ENCODE measurements around the gene THEMIS.

The THEMIS gene

DNA sequence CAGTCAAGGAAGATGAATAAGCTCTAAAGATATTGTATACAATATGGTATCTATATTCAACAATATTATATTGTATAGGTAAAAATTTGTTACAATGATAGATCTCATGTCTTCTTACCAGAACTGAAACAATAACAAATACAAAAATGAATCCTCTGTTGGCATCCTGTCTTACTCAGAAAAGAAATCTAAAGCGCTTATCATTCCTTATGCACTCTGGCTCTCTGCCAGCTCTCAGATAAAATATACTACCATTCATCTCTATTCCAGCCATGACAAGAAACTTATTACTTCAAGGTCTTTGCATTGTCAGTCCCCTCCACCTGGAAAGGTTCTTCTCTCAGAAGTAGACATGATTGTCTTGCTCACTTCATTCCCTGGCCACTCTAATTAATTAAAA lies 138.6 kb downstream of the THEMIS start:
- DNase-seq (ENCODE audit: low read depth in 1 of 2, low spot score in 1 of 2), result no peak
- no peaks in the 10 kb centered on the region for H3K27me3 ChIP-seq (ENCODE audit: insufficient read depth, poor library complexity, severe bottlenecking)
- no peak overlapping the region for H3K27ac ChIP-seq (replicated peaks)
- TF ChIP-seq GABPA (IDR thresholded peaks at IDR 0.05; ENCODE audit: low read depth), result no peak
- TF ChIP-seq, protein P1, sequence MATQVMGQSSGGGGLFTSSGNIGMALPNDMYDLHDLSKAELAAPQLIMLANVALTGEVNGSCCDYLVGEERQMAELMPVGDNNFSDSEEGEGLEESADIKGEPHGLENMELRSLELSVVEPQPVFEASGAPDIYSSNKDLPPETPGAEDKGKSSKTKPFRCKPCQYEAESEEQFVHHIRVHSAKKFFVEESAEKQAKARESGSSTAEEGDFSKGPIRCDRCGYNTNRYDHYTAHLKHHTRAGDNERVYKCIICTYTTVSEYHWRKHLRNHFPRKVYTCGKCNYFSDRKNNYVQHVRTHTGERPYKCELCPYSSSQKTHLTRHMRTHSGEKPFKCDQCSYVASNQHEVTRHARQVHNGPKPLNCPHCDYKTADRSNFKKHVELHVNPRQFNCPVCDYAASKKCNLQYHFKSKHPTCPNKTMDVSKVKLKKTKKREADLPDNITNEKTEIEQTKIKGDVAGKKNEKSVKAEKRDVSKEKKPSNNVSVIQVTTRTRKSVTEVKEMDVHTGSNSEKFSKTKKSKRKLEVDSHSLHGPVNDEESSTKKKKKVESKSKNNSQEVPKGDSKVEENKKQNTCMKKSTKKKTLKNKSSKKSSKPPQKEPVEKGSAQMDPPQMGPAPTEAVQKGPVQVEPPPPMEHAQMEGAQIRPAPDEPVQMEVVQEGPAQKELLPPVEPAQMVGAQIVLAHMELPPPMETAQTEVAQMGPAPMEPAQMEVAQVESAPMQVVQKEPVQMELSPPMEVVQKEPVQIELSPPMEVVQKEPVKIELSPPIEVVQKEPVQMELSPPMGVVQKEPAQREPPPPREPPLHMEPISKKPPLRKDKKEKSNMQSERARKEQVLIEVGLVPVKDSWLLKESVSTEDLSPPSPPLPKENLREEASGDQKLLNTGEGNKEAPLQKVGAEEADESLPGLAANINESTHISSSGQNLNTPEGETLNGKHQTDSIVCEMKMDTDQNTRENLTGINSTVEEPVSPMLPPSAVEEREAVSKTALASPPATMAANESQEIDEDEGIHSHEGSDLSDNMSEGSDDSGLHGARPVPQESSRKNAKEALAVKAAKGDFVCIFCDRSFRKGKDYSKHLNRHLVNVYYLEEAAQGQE (IDR thresholded peaks at IDR 0.05; ENCODE audit: insufficient replicate concordance, low read depth), result no peak
- TF ChIP-seq, protein P2, sequence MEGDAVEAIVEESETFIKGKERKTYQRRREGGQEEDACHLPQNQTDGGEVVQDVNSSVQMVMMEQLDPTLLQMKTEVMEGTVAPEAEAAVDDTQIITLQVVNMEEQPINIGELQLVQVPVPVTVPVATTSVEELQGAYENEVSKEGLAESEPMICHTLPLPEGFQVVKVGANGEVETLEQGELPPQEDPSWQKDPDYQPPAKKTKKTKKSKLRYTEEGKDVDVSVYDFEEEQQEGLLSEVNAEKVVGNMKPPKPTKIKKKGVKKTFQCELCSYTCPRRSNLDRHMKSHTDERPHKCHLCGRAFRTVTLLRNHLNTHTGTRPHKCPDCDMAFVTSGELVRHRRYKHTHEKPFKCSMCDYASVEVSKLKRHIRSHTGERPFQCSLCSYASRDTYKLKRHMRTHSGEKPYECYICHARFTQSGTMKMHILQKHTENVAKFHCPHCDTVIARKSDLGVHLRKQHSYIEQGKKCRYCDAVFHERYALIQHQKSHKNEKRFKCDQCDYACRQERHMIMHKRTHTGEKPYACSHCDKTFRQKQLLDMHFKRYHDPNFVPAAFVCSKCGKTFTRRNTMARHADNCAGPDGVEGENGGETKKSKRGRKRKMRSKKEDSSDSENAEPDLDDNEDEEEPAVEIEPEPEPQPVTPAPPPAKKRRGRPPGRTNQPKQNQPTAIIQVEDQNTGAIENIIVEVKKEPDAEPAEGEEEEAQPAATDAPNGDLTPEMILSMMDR (IDR thresholded peaks at IDR 0.05; ENCODE audit: insufficient read depth, low read length), result no peak
- no peak for TF ChIP-seq POLR2AphosphoS5 (IDR thresholded peaks at IDR 0.05; ENCODE audit: low read depth)
- no peak for TF ChIP-seq SPI1 (IDR thresholded peaks at IDR 0.05; ENCODE audit: borderline replicate concordance, low read depth)
- H3K4me3 ChIP-seq (replicated peaks; ENCODE audit: insufficient read depth, low read length), result no peak overlapping the region

DNA sequence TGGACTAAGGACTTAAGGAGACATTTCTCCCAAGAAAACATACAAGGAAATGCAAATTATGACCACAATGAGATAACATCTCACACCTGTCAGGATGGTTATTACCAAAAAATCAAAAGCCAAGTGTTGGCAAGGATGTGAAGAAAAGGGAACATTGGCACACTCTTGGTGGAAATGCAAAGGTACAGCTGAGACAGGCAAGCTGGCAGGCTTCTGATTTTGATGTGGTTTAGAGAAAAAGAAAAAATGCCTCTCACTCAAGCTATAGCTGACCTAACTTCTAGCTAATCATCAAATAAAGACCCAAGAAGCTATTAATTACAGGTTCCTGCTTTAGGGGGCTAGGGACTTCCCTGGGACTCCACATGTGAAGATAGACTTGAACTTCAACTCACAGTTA lies 139.8 kb downstream of the THEMIS start:
- Histone ChIP-seq H3K27me3 (ENCODE audit: insufficient read depth, poor library complexity, severe bottlenecking) (no peaks in the 10 kb centered on the region), H3K27ac (replicated peaks) (no peak overlapping the region), H3K4me3 (replicated peaks; ENCODE audit: insufficient read depth, low read length) (no peak overlapping the region)
- DNase-seq (ENCODE audit: low read depth in 1 of 2, low spot score in 1 of 2), result no peak
- TF ChIP-seq, protein P1 (IDR thresholded peaks at IDR 0.05; ENCODE audit: insufficient replicate concordance, low read depth), result no peak
- TF ChIP-seq GABPA (IDR thresholded peaks at IDR 0.05; ENCODE audit: low read depth), result no peak
- TF ChIP-seq SPI1 (IDR thresholded peaks at IDR 0.05; ENCODE audit: borderline replicate concordance, low read depth), result no peak
- TF ChIP-seq POLR2AphosphoS5 (IDR thresholded peaks at IDR 0.05; ENCODE audit: low read depth), result no peak
- TF ChIP-seq, protein P2 (IDR thresholded peaks at IDR 0.05; ENCODE audit: insufficient read depth, low read length), result no peak

DNA sequence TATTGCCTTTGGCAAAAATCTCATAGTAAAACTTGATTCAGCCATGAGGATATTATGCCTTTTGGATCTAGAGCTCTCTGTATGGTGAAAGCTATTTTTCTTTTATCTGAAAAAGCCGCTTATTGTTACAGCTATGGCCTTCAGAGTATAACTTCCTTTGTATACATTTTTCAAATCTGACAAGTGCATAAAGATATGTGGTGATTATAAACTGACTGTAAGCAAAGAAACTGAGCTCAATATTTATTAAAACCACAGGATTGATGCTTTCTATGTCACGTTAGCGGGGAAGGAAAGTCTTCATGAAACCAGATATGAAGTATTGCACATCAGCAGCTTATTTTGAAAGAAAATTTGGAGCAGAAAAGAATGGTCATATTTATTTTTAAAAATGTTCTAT lies 151.8 kb downstream of the THEMIS start:
- no peak overlapping the region for H3K4me3 ChIP-seq (replicated peaks; ENCODE audit: insufficient read depth, low read length)
- DNase-seq (ENCODE audit: low read depth in 1 of 2, low spot score in 1 of 2), result no peak
- H3K27me3 ChIP-seq (ENCODE audit: insufficient read depth, poor library complexity, severe bottlenecking), result no peaks in the 10 kb centered on the region
- TF ChIP-seq SPI1 (IDR thresholded peaks at IDR 0.05; ENCODE audit: borderline replicate concordance, low read depth) (no peak), GABPA (IDR thresholded peaks at IDR 0.05; ENCODE audit: low read depth) (no peak), POLR2AphosphoS5 (IDR thresholded peaks at IDR 0.05; ENCODE audit: low read depth) (no peak)
- TF ChIP-seq, protein P1 (IDR thresholded peaks at IDR 0.05; ENCODE audit: insufficient replicate concordance, low read depth), result no peak
- TF ChIP-seq, protein P2 (IDR thresholded peaks at IDR 0.05; ENCODE audit: insufficient read depth, low read length), result no peak
- H3K27ac ChIP-seq (replicated peaks), result no peak overlapping the region

All from HL-60 (cell line).